GM18519 (cell line): ENCODE measurements around the gene ASPRV1.

Experiments used
- ATAC-seq: cut with Tn5 transposase; IDR thresholded peaks from one replicate; pipeline ENCODE4 v1.9.1; 2021; ENCODE audit warnings: mild to moderate bottlenecking, moderate library complexity; ENCODE audit not compliant: unreplicated experiment, low FRiP score

Gene ASPRV1

GRCh38 chr2:69989441-69990105 is 28.1 kb upstream of the ASPRV1 start:
- no peak for ATAC-seq

GRCh38 chr2:69989009-69989408 is 27.6 kb upstream of the ASPRV1 start:
- no peak for ATAC-seq

- ATAC-seq = no peak
These were observed 26.7 kb upstream of the ASPRV1 start for GRCh38 chr2:69988086-69988635.

GRCh38 chr2:69986691-69987090 is 25.3 kb upstream of the ASPRV1 start:
- ATAC-seq = no peak

GRCh38 chr2:69985688-69986087 is 24.3 kb upstream of the ASPRV1 start:
- no peak for ATAC-seq

GRCh38 chr2:69985216-69985615 is 23.8 kb upstream of the ASPRV1 start:
- ATAC-seq = no peak

GRCh38 chr2:69983392-69983966 is 22.0 kb upstream of the ASPRV1 start:
- ATAC-seq = no peak

GRCh38 chr2:69979902-69980807 is 18.7 kb upstream of the ASPRV1 start:
- no peak for ATAC-seq

GRCh38 chr2:69977906-69978482 is 16.6 kb upstream of the ASPRV1 start:
- no peak for ATAC-seq

GRCh38 chr2:69977186-69977585 is 15.8 kb upstream of the ASPRV1 start:
- ATAC-seq = no peak

- no peak for ATAC-seq
These were observed 14.5 kb upstream of the ASPRV1 start for GRCh38 chr2:69975853-69976462.

GRCh38 chr2:69975136-69975852 is 13.9 kb upstream of the ASPRV1 start:
- no peak for ATAC-seq

GRCh38 chr2:69973335-69973735 is 11.9 kb upstream of the ASPRV1 start:
- no peak for ATAC-seq

GRCh38 chr2:69972822-69973221 is 11.4 kb upstream of the ASPRV1 start:
- ATAC-seq = no peak

GRCh38 chr2:69969991-69970390 is 8.6 kb upstream of the ASPRV1 start:
- ATAC-seq = no peak

GRCh38 chr2:69969126-69969983 is 7.9 kb upstream of the ASPRV1 start:
- no peak for ATAC-seq

GRCh38 chr2:69968609-69969008 is 7.2 kb upstream of the ASPRV1 start:
- no peak for ATAC-seq

- no peak for ATAC-seq
These were observed 5.1 kb upstream of the ASPRV1 start for GRCh38 chr2:69966496-69966895.
